HEK293T (cell line): Measurements from ENCODE around the gene IFI27L2.

Experiments used
- CTCF ChIA-PET: fragments of 350-600 bp; formaldehyde crosslinking; extraction: SDS; loops from one replicate; lab custom pipeline; 2021; ENCODE audit warnings: antibody characterized with exemption, inconsistent platforms; lab: Yijun Ruan, JAX
- POLR2A ChIA-PET: fragments of 350-600 bp; formaldehyde crosslinking; extraction: SDS; loops from one replicate; lab custom pipeline; 2020; ENCODE audit warnings: antibody characterized with exemption, inconsistent platforms; lab: Yijun Ruan, JAX
- DNase-seq: peaks from one replicate; pipeline ENCODE4 v3.0.0; 2012; ENCODE audit warnings: mixed read lengths; ENCODE audit errors: extremely low spot score
- ARNT ChIP-seq: fragments of 450-650 bp; IDR thresholded peaks from 2 replicates; pipeline ENCODE4 v1.6.1; 2017; ENCODE audit warnings: mild to moderate bottlenecking
- BHLHE40 ChIP-seq: fragments of 450-650 bp; IDR thresholded peaks from 2 replicates; pipeline ENCODE4 v1.6.1; 2016; ENCODE audit warnings: mild to moderate bottlenecking, moderate library complexity, borderline replicate concordance
- CTBP1 ChIP-seq: fragments of 450-650 bp; IDR thresholded peaks from 2 replicates; pipeline ENCODE4 v1.6.1; 2016; ENCODE audit warnings: borderline replicate concordance
- ELF4 ChIP-seq: fragments of 450-650 bp; IDR thresholded peaks from 2 replicates; pipeline ENCODE4 v1.6.1; 2017; ENCODE audit warnings: antibody characterized with exemption
- FOXA1 ChIP-seq: fragments of 450-650 bp; IDR thresholded peaks from 2 replicates; pipeline ENCODE4 v1.6.1; 2016; ENCODE audit warnings: mild to moderate bottlenecking
- FOXK2 ChIP-seq: fragments of 450-650 bp; IDR thresholded peaks from 2 replicates; pipeline ENCODE4 v1.6.1; 2016; ENCODE audit warnings: mild to moderate bottlenecking
- FOXM1 ChIP-seq: fragments of 450-650 bp; IDR thresholded peaks from 2 replicates; pipeline ENCODE4 v1.6.1; 2017; ENCODE audit warnings: mild to moderate bottlenecking, borderline replicate concordance
- HDGF ChIP-seq: fragments of 450-650 bp; IDR thresholded peaks from 2 replicates; pipeline ENCODE4 v1.6.1; 2017; ENCODE audit warnings: antibody characterized with exemption, borderline replicate concordance
- L3MBTL2 ChIP-seq: fragments of 450-650 bp; conservative IDR thresholded peaks from 2 replicates; pipeline ENCODE4 v1.6.1; 2016; ENCODE audit warnings: mild to moderate bottlenecking
- LEF1 ChIP-seq: fragments of 450-650 bp; IDR thresholded peaks from 2 replicates; pipeline ENCODE4 v1.6.1; 2017; ENCODE audit warnings: mild to moderate bottlenecking, borderline replicate concordance
- NFRKB ChIP-seq: fragments of 450-650 bp; IDR thresholded peaks from 2 replicates; pipeline ENCODE4 v1.6.1; 2016; ENCODE audit warnings: mild to moderate bottlenecking, moderate library complexity
- SP1 ChIP-seq: fragments of 450-650 bp; IDR thresholded peaks from 2 replicates; pipeline ENCODE4 v1.6.1; 2017
- SUZ12 ChIP-seq: fragments of 450-650 bp; IDR thresholded peaks from 2 replicates; pipeline ENCODE4 v1.6.1; 2016; ENCODE audit warnings: mild to moderate bottlenecking
- TARDBP ChIP-seq: fragments of 450-650 bp; IDR thresholded peaks from 2 replicates; pipeline ENCODE4 v1.6.1; 2016
- ZNF384 ChIP-seq: fragments of 450-650 bp; IDR thresholded peaks from 2 replicates; pipeline ENCODE4 v1.6.1; 2016
- TF ChIP-seq, protein P1 (sequence below): fragments of 450-650 bp; IDR thresholded peaks from 2 replicates; pipeline ENCODE4 v1.6.1; 2016

Gene IFI27L2

GRCh38 chr14:94125659-94126418, 3.6 kb downstream of the IFI27L2 start:
- TF ChIP-seq FOXA1 (no peak), ZNF384 (no peak), CTBP1 (no peak), BHLHE40 (no peak), NFRKB (no peak), TARDBP (no peak), SUZ12 (no peak), ELF4 (no peak), HDGF (no peak), L3MBTL2 (no peak), FOXM1 (no peak), ARNT (no peak), FOXK2 (no peak)
- TF ChIP-seq, protein P1, sequence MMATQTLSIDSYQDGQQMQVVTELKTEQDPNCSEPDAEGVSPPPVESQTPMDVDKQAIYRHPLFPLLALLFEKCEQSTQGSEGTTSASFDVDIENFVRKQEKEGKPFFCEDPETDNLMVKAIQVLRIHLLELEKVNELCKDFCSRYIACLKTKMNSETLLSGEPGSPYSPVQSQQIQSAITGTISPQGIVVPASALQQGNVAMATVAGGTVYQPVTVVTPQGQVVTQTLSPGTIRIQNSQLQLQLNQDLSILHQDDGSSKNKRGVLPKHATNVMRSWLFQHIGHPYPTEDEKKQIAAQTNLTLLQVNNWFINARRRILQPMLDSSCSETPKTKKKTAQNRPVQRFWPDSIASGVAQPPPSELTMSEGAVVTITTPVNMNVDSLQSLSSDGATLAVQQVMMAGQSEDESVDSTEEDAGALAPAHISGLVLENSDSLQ: no peak
- CTCF ChIA-PET: interaction anchor here (1.0 kb wide), 1 partner anchor 298 kb away, joined by 6 read pairs; no protein-coding TSS in a partner anchor
- POLR2A ChIA-PET: no interaction called here
- DNase-seq: no peak

- DNase-seq: no peak
- CTCF ChIA-PET: interaction anchor here (1.0 kb wide), 1 partner anchor 299 kb away, joined by 6 read pairs; no protein-coding TSS in a partner anchor
- POLR2A ChIA-PET: no interaction called here
- no peak for TF ChIP-seq SP1
- TF ChIP-seq ELF4: no peak
- no peak for TF ChIP-seq ZNF384
- TF ChIP-seq NFRKB: no peak
- no peak for TF ChIP-seq FOXA1
- no peak for TF ChIP-seq FOXM1
- TF ChIP-seq LEF1: no peak
- TF ChIP-seq FOXK2: no peak
- TF ChIP-seq TARDBP: no peak
- TF ChIP-seq BHLHE40: no peak
- no peak for TF ChIP-seq ARNT
- TF ChIP-seq HDGF: no peak
- no peak for TF ChIP-seq L3MBTL2
- TF ChIP-seq, protein P1: no peak
- TF ChIP-seq SUZ12: no peak
Observed at GRCh38 chr14:94124582-94125377, 4.6 kb downstream of the IFI27L2 start.

DNA sequence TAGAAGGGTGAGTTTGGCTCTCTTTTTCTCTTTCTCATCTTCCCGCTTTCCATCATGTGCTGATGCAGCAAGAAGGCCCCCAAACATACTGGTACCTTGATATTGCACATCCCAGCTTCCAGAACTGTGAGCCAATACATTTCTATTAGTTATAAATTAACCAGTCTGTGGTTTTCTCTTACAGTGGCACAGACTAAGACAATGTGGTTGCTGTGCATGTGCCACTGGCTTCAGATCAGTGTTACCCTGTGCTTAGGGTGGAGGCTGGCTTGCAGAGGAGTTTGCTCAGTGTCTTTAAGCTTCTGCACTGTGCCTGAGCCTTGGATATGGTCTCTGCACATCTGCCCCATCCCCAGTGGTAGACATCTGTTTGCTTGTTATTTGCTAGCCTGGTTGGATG, 5.5 kb downstream of the IFI27L2 start:
- CTCF ChIA-PET: no interaction called here
- DNase-seq: no peak
- no peak for TF ChIP-seq NFRKB
- TF ChIP-seq, protein P1: no peak
- no peak for TF ChIP-seq SP1
- no peak for TF ChIP-seq ZNF384
- POLR2A ChIA-PET: interaction anchor here (1.0 kb wide), 1 partner anchor 9 kb away, joined by 3 read pairs; no protein-coding TSS in a partner anchor

DNA sequence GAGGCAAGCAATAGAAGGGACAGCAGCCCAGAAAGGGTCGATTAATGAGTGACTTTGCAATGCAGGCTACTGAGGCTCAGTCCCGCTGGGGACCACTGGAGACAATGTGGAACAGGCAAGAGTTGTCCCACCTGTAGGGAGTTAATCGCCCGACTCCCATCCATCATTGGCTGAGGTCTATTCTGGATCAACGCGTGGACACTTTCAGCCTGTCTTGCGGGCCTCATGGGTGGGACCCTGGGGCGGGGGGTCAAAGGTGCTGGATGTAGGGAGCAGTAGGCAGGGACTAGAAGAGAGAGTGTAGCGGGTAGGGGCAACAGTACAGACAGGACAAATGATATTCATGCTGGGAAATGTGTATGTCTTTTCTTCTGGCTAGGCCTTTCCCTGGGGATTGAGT, 6.1 kb downstream of the IFI27L2 start:
- ChIA-PET CTCF (no interaction called here), POLR2A (interaction anchor here (1.0 kb wide), 1 partner anchor 8 kb away, joined by 3 read pairs; no protein-coding TSS in a partner anchor)
- no peak for DNase-seq
- TF ChIP-seq HDGF (no peak), FOXA1 (no peak), ARNT (no peak), LEF1 (no peak), NFRKB (no peak), FOXM1 (no peak), SP1 (no peak), CTBP1 (no peak)

DNA sequence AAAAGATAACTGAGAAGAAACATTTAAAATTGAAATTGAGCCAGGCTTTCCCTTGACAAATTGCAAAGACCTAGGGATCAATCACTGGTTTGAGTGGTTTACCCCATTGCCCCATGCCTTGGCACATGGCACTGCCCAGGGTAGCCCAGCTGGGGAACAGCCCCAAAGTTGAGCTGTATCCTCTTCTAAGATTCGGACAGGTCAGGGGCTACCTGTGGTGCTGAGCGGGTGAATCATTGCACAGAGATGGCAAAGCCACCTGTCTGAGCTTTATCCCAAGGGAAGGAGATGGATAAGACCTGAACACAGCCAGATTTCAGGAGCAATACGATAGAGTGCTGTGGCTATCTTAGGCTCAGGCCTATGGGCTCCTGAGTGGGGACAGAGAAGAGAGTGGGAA, 7.0 kb downstream of the IFI27L2 start:
- POLR2A ChIA-PET: no interaction called here
- TF ChIP-seq SP1 (no peak), ELF4 (no peak), ARNT (no peak), BHLHE40 (no peak), SUZ12 (no peak), FOXA1 (no peak)
- CTCF ChIA-PET: interaction anchor here (0.6 kb wide), 1 partner anchor 27 kb away, joined by 4 read pairs; no protein-coding TSS in a partner anchor
- no peak for DNase-seq

DNA sequence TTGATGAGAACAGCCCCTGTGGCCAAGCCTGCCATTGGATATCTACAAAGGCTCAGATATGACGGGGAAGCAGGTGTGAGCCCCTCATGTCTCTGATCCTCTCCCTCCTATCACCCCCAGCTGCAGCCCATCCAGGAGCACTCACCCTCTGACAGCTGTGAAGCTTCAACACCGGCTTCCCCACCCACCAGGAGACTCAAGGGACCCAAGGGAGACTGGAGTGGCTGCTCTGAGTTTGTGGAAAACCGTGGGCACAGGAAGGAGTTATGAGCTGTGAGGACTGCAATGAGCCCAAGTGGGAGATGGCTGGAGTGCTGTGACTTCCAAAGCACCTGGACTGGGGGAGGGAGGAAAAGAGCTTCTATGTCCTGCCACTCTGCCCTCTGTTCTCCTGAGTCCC, 7.9 kb downstream of the IFI27L2 start:
- no peak for TF ChIP-seq L3MBTL2
- TF ChIP-seq LEF1: no peak
- no peak for TF ChIP-seq SP1
- no peak for TF ChIP-seq FOXM1
- TF ChIP-seq TARDBP: no peak
- TF ChIP-seq, protein P1: no peak
- TF ChIP-seq ARNT: no peak
- CTCF ChIA-PET: no interaction called here
- DNase-seq: no peak
- POLR2A ChIA-PET: no interaction called here
